Fibroblast of skin of right quadriceps (primary cell): ENCODE data around the gene HSF2.

Experiments used
- DNase-seq: peaks from one replicate; pipeline ENCODE4 v3.0.0-alpha.2; 2013

The HSF2 gene

DNA sequence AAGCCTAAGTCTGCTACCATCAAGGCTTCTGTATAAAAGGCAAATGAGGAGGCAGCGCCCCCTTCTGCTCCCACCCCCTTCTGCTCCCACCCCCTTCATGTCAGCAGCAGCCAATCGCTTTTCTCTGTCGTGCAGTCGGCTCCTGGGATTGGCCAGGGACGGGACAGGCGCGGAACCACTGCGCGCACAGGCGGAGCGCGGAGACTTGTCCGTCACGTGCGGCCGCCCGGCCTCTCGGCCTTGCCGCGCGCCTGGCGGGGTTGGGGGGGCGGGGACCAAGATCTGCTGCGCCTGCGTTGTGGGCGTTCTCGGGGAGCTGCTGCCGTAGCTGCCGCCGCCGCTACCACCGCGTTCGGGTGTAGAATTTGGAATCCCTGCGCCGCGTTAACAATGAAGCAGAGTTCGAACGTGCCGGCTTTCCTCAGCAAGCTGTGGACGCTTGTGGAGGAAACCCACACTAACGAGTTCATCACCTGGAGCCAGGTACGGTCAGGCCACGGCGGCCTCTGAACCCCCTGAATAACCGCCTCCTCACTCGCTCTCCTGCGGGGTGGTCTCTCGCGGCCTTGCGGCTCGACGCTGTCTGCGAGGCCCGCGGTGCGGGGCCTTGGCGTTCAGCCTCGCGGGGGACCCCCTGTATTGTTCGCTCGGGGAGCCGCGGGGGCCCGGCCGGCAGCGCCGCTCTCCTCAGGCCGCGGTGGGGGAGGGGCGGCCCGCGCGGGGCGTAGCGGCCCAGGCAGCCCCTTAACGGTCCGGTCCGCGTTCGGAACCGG lies at the start of gene HSF2:
Gene HSF2, plus strand, starts transcription at position 305 of the 773 bp plus-strand sequence. Its CDS starts 86 bp downstream, at position 391.
- peak; percentile 99 for DNase-seq

DNA sequence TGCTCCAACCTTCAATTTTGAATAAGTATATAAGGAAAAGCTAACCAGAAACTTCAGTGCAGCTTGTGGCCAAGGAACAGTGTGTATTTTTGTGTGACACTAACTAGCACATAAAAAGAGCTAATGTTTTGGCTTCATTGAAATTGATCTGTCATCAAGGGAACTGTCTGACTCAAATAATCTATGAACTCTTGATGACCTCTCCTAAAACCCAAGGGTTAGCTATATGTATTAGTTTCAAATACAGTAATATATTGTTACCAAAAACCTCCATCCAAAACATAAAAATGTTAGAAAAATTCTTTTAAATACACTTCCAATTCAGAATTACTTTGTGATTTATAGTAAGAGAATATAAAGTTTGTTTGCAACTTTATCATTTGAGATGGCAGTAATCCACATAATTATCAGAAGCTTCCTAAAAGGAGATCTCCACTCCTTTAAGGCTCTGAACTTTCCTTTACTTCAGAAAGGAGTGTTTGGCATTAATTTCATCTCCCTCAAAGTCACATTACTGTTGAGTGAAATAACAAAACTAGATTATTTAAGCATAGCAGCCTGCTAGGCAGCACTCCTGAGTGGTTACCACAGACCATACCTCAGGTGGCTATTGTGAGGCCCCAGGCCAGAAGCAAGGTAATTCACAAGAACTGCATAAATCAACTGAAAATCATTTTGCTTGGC lies 46.3 kb upstream of the HSF2 start:
- no peak for DNase-seq

DNA sequence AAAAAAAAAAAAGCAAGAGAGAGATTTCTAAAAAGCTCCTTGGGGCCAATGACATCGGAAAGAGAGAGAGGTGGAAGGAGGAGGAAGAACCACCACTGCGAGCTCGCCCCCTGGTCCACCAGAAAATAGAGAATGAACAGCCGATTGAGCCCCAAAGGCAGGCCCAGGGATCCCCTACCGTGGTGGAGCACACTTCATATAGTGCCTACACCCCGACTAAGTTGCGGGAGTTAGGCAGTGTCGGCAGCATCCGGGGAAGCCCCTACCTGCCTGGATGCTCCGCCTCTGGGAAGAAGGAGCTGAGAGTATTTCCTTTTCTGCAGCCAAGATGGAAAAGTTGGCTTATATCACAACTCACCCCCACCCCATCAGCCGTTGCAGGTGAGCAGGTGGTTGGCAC lies 38.6 kb upstream of the HSF2 start:
- DNase-seq: no peak

DNA sequence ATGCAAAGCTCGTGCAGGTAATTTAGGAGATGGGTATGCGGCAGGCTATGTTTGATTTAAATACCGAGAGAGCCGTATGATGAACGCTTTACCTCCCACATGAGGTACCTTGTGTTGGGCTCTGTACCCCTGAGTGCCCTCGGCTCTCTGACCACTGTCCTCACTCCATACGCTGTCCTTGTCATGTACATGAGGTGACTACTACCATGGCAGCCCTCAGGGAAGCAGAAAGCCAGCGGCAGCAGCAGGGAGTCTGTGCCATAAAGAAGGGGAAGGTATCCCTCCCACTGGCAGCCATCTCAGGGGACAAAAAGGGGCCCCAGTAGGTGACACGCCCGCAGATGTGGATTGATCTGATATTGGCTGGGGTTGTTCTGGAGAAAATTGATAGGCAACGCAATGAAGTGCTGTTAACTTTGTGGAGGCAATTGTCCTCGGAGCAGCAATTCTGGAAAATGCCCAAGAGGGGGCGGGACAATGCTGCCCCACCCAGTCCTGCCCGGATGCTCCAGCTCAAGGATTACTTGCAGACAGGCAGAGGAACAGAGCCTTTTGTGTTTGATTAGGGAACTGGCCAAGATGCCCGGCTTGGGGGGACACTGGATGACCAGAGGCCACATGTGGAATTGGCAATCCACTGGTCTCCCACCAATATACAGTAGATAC lies 38.0 kb upstream of the HSF2 start:
- DNase-seq: no peak

GRCh38 chr6:122363769-122364483 lies 35.5 kb upstream of the HSF2 start:
- no peak for DNase-seq

GRCh38 chr6:122365775-122366403 lies 33.6 kb upstream of the HSF2 start:
- DNase-seq: no peak

GRCh38 chr6:122367171-122367570 lies 32.3 kb upstream of the HSF2 start:
- DNase-seq: no peak

DNA sequence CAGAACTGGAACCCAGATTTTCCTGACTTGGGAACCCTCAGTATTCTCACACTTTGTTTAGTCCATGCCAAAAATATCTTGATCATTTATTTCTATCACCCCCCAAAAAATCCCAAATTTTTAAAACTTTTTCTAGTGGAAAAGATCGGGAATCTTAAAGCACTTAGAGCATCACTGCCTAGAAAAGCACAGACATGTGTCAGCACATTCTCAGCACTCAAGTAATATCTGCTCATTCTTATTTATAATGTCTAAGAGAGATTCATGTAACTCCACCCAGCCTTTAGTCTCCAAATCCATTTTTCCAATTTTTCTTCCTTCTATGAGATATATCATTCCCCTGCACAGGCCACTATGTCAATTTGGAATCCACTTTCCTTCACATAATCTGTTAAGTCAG lies 29.9 kb upstream of the HSF2 start:
- no peak for DNase-seq

- DNase-seq: no peak
These were observed 26.8 kb upstream of the HSF2 start for GRCh38 chr6:122372647-122373046.

GRCh38 chr6:122374307-122374706 lies 25.1 kb upstream of the HSF2 start:
- DNase-seq: no peak

DNA sequence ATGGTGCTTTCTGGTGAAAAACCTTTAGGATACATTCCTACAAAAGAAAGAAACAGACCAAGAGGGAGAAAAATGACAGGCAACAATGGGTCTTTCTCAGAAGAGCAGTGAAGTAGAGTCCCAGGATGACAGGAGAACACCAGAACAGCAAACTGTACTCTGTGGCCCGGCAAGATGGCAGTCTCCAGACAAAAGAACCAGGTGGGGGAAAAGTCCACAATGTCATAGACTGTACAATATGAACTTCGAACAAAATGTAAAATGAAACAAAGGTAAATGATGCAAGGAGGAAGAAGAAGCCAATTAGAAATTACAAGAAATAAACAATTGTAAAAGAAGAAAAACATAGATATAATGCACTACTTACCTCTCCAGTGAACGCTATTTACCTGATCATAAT lies 23.2 kb upstream of the HSF2 start:
- DNase-seq: no peak

DNA sequence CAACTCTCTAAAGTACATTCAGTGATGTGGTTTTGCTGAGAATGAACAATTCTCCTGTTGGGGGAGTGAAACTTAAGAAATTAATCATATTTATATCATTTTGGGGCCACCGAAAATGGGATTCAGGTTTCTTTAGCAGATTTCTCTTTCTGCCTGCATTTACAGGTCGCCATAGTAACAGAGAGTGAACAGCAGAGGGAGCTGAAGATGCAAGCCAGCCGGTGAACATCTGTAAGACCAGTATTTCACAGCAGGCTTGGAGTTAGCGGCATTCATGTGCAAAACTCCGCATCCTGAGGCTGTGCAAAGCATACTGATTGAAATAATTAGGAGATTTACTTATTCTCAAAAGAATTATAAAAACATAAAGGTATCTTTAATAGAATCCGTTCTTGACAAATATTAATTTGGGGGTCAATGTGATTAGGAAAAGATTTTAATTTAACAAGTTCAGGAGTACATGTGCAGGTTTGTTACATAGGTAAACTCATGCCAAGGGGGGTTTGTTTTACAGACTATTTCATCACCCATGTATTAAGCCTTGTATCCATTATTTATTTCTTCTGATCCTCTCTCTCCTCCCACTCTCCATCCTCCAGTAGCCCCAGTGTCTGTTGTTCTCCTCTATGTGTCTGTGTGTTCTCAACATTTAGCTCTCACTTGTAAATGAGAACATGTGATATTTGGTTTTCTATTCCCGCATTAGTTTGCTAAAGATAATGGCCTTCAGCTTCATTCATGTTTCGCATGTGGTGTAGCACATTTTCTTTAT lies 17.8 kb upstream of the HSF2 start:
- peak; percentile 59 for DNase-seq

- no peak for DNase-seq
These were observed 13.4 kb upstream of the HSF2 start for GRCh38 chr6:122385857-122386612.

- no peak for DNase-seq
These were observed 10.5 kb upstream of the HSF2 start for GRCh38 chr6:122388945-122389344.

DNA sequence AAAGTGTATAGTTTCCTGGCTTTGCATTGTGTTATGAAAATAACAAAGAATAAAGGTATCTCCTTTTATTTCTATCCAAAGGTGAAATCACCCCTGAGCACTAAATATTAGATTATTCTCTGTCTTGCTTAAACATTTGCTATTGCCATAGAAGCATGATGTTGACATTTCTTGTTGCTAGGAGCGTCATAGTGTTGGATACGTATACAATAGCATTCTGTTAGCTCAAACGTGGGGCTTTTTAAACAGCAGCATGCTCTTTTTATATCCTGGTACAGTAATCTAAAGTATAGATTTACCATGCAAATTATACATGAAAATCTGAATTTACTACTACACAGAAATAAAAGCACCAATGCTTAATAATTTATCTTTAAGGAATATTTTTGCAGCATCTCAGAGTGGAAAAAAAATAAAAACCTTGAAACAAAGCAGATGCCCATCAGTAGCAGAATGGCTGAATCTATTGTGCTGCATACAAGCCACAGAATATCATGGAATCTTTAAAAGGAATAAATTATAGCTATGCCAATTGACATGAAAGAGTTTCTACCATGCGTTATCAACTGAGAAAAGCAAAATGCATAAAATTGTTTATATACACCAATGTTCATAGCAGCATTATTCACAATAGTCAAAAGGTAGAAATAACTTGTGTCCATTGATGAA lies 9.6 kb upstream of the HSF2 start:
- no peak for DNase-seq

- DNase-seq: no peak
These were observed 6.7 kb upstream of the HSF2 start for GRCh38 chr6:122392564-122393350.

DNA sequence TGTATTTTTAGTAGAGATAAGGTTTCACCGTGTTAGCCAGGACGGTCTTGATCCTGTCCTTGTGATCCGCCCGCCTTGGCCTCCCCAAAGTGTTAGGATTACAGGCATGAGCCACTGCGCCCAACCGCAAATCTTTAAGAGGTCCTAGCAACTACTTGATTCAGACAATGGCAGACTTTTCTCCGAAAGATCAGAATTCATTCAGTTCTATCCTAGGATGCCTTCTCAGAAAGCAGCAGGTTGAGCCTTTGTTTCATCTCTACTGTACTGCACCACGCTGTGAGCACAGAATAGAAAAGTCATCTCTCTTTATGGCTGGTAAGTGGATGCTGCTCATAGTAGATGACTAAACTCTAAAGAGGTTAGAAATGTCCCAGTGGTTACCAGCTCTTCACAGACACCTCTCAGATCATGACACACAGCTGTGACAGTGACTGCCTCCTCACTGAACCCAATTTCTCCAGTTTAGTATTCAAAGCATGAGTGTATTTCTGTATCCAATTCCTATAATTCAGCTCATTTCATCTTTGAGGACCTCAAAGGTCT lies 6.0 kb upstream of the HSF2 start:
- no peak for DNase-seq

DNA sequence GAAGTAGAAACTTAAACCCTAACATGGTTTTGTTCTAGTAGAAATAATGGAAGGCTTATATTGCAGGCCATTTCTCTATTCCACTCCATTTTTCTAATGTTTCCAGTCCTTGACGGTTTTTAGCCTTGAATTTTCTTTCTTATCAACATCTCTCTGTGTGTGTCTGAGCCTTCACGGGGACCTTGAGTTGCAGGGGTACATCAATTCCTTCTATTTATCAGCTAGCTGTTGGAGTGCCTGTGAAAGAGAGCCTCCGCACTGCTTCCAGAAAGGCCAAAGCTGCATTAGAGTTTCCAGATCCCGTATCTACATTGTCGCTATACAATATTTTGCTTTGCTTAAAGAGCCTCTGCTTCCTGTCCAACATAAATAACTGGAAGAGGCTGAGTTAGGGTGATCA lies 5.4 kb upstream of the HSF2 start:
- no peak for DNase-seq

GRCh38 chr6:122399055-122399347 lies 451 bp upstream of the HSF2 start:
- no peak for DNase-seq

- DNase-seq: peak; percentile 11
These were observed 634 bp downstream of the HSF2 start for GRCh38 chr6:122400121-122400450.
